ENCODE results near the gene RSRC1.
A peak's percentile ranks its signal among the peaks of the same experiment; 100 is the strongest.

- TF ChIP-seq CTCF (IDR thresholded peaks at IDR 0.05) (no peak), EZH2phosphoT487 (IDR thresholded peaks at IDR 0.05) (peak; percentile 91), EZH2 (IDR thresholded peaks at IDR 0.05) (peak; percentile 93)
These were observed 3.0 kb upstream of the RSRC1 start for GRCh38 chr3:158106766-158107471.

All from neural progenitor cell (in vitro differentiated cells).